CD4-positive, alpha-beta T cell treated with Interleukin-4 for 1 hour (primary cell): ENCODE measurements around the gene TAGAP.
"Not testable (repeated sequence)": the region's sequence is repeated elsewhere in the genome, so short reads cannot be mapped to it uniquely, and the experiment has no call there.

Experiments
- DNase-seq, 2 donors: peaks; one replicate each; pipeline ENCODE4 v3.0.0-alpha.2; 2020 to 2022

TAGAP gene

GRCh38 chr6:159007510-159007909 lies 37.3 kb downstream of the TAGAP start:
- DNase-seq: no peak

- DNase-seq: no peak
These were observed 39.4 kb downstream of the TAGAP start for GRCh38 chr6:159005436-159005835.

GRCh38 chr6:159004592-159004991 lies 40.2 kb downstream of the TAGAP start:
- DNase-seq: no peak

GRCh38 chr6:159002432-159003155 lies 42.2 kb downstream of the TAGAP start:
- DNase-seq: no peak

GRCh38 chr6:158999666-159000403 lies 45.0 kb downstream of the TAGAP start, which contains the start of gene RSPH3:
TSS of gene RSPH3 (minus strand) at chr6:159000202. CDS start at chr6:158999550, 652 bp downstream.
- peak; percentile 92 to 93 for DNase-seq

- DNase-seq: no peak
These were observed 45.6 kb downstream of the TAGAP start for GRCh38 chr6:158999154-158999665.

GRCh38 chr6:158996856-158997255 lies 47.9 kb downstream of the TAGAP start:
- DNase-seq: no peak

GRCh38 chr6:158993639-158994038 lies 51.2 kb downstream of the TAGAP start:
- DNase-seq: no peak

GRCh38 chr6:158991017-158991723 lies 53.6 kb downstream of the TAGAP start:
- DNase-seq: no peak

- DNase-seq: not testable (repeated sequence)
These were observed 55.1 kb downstream of the TAGAP start for GRCh38 chr6:158989711-158990110.

- DNase-seq: no peak
These were observed 56.3 kb downstream of the TAGAP start for GRCh38 chr6:158988477-158988876.

- DNase-seq: no peak
These were observed 57.1 kb downstream of the TAGAP start for GRCh38 chr6:158987657-158988056.
